ENCODE data around the gene RUFY2. TPM values are rescaled to one million over a fixed set of nuclear protein-coding genes. Genes with fewer than 3 reads are reported as not detected.
A peak's percentile ranks its signal among the peaks of the same experiment; 100 is the strongest.

RUFY2 gene
- total and polyA plus RNA-seq, 4 experiments from 2014 or later, result 2.0 to 24.9 (median 15.9) TPM

DNA sequence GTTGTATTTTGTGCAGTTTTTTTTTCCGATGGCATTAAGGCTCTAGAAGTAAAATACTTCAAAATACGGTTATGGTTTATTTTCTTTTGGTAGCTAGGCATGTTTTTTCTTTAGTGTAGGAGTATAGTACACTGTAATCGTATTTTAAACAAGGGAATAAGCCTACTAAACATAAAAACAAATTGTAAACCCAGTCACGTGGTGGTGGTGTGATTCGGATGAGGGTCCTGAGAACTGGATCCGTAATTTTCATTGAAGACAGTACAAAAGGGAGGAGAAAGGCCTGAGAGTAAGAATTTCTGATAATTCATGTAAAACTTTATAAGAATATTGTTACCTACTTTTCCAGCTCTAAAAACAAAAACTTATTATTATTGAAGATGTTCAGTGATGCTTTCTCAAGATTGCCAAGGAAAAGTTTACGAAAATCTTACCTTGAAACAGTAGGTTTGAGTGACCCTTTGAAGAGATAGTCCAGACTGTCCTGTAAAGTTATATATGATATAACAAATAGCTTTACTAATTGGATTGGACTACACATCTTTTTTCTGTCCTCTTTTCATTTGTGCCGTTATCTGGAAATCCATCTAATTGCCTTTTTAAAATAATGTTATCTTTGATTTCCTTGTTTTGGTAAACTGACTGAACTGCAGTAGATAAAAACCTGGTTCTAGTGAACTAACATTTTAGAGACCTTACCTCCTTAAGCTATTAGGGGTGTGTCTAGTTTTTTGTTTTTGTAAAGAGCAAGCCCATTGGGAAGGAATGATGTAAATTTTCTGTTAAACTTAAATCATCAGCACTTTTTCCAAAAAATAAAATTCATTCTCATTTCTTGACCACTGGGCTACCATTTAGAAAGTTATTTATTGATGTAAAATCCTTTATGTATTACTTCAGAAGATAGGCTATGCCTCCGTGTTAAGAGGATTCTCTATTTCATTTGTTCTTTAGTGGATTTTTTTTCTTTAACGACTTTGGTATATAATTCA is 73.3 kb downstream of the RUFY2 start:
- Mint-ChIP-seq H3K36me3 (peaks cover 13 to 46% of the 10 kb centered on the region in 2 donors), H3K4me3 (peak overlapping the region; percentile 99 to 100 (median 100)), H3K9me3 (peaks cover 0 to 6% (median 0%) of the 10 kb centered on the region in 8 donors), H3K27ac (peak overlapping the region; percentile 99 to 100 (median 100)), H3K27me3 (no peaks in the 10 kb centered on the region), H3K4me1 (peaks cover 38 to 83% (median 52%) of the 10 kb centered on the region in 4 donors)
- DNase-seq, result no peak
- Histone ChIP-seq H3K27ac (ENCODE audit: low read depth, low read length) (peak overlapping the region; percentile 96), H3K36me3 (ENCODE audit: insufficient read depth, low read length) (peaks cover 6% of the 10 kb centered on the region), H3K9me3 (ENCODE audit: control insufficient read depth in 1 of 2, low read length in 2 of 2) (no peaks in the 10 kb centered on the region), H3K4me3 (ENCODE audit: low read length in 2 of 2) (peak overlapping the region; percentile 87 to 95), H3K27me3 (ENCODE audit: insufficient read depth, low read length) (no peaks in the 10 kb centered on the region), H3K4me1 (ENCODE audit: insufficient read depth, low read length) (peaks cover 63% of the 10 kb centered on the region)
- ChIA-PET POLR2A (ENCODE audit: partially characterized antibody) (interaction anchor here (0.7 to 4.1 kb wide), 12 partner anchors 7 to 622 kb away, joined by 3 to 62 read pairs (median 7); partner anchors contain the start of genes DDX21 and RUFY2), CTCF (ENCODE audit: partially characterized antibody) (interaction anchor here (0.7 to 4.8 kb wide), 9 partner anchors 14 to 622 kb away, joined by 3 to 39 read pairs (median 3); partner anchors contain the start of genes DDX21 and RUFY2)
- intact Hi-C loops (cut with micrococcal nuclease), result loop anchor here (2.0 to 5.0 kb wide), 4 partner anchors 74 to 754 kb away; partner anchors contain the start of genes DDX50, RUFY2, SLC25A16 and SRGN

DNA sequence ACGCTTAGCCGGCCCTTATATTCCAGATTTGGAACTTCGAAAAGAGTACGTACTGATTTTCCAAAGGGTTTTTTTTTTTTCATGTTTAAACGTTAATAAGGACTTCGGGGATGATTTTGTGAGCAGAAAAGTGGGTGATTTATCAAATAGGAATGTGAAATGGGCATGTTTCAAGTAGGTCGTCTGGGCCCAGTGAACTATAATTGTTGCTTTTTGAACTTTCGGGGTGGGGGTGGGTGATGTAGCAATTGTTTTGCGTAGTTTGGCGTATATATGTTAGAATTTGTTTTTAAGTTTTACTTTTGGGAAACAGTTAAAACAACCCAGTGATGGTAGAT is 74.0 kb downstream of the RUFY2 start:
- peaks cover 38 to 84% (median 52%) of the 10 kb centered on the region in 4 donors for H3K4me1 Mint-ChIP-seq
- no peak for DNase-seq
- peak overlapping the region; percentile 99 to 100 (median 100) for H3K27ac Mint-ChIP-seq

DNA sequence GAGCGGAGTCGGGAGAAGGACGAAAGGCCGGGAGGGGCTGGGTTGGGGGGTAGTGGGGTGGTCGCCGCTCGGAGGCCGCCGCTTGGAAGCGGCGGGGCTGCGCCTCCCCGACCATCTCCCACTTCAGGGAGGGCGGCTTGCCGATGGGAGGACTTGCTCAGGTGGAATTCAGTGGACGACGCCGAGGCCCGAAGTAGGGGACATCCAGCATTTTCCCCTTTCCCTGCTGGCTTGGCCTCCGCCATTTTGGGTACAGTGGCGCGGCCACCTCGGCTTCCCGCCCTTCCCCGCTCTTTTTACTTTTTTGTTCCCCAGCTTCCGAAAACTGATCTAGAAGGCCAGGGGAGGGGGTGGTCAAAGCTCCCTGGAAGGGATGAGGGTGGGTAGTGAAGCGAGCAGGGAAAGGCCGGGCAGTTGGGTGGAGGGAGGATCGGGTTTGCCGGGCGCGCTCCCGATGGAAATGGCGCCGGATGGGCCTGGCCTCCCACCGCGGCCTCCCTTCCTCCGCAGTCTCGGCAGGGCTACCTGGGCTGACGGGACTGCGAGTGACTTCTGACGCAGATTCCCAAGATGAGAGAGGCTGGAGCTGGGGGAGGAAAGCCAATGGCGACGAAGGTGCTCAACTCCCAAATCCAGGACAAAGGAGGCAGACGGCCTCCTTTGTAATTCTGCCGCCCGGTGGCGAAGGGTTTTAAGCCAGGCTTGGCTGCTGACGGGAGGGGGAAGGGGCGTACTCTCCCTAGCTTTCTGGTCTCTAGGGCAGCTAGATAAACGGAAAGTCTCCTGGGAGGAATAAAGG is 74.6 kb downstream of the RUFY2 start, which contains the start of gene PBLD:
TSS of gene PBLD (minus strand) at position 670 of the 799 bp plus-strand sequence. CDS start 26,084 bp downstream, outside the sequence.
- DNase-seq, result peak; percentile 63 to 70 (median 66)
- Histone ChIP-seq H3K4me1 (ENCODE audit: insufficient read depth, low read length) (peaks cover 54% of the 10 kb centered on the region), H3K9me3 (ENCODE audit: control insufficient read depth in 1 of 2, low read length in 2 of 2) (no peaks in the 10 kb centered on the region), H3K27ac (ENCODE audit: low read depth, low read length) (peak within 1 kb of the TSS; percentile 96), H3K27me3 (ENCODE audit: insufficient read depth, low read length) (no peaks in the 10 kb centered on the region), H3K4me3 (ENCODE audit: low read length in 2 of 2) (peak within 1 kb of the TSS; percentile 87 to 95), H3K36me3 (ENCODE audit: insufficient read depth, low read length) (no peaks in the 10 kb centered on the region)
- ChIA-PET POLR2A (ENCODE audit: partially characterized antibody) (interaction anchor here (0.7 to 4.1 kb wide), 29 partner anchors 9 to 755 kb away, joined by 3 to 62 read pairs (median 5); partner anchors contain the start of genes CCAR1, DDX21, DNA2 and RUFY2), CTCF (ENCODE audit: partially characterized antibody) (interaction anchor here (0.9 to 4.8 kb wide), 6 partner anchors 15 to 623 kb away, joined by 3 to 39 read pairs (median 4); partner anchors contain the start of gene DDX21)
- peaks cover 0 to 6% (median 0%) of the 10 kb centered on the region in 8 donors for H3K9me3 Mint-ChIP-seq
- intact Hi-C loops (cut with micrococcal nuclease), result loop anchor here (1.0 to 5.0 kb wide), 5 partner anchors 75 to 755 kb away; partner anchors contain the start of genes DDX50, RUFY2, SLC25A16 and SRGN
- H3K4me3 Mint-ChIP-seq, result peak within 1 kb of the TSS; percentile 99 to 100 (median 100)
- H3K27me3 Mint-ChIP-seq, result no peaks in the 10 kb centered on the region
- H3K27ac Mint-ChIP-seq, result peak within 1 kb of the TSS; percentile 99 to 100 (median 100)
- peaks cover 35 to 78% (median 47%) of the 10 kb centered on the region in 4 donors for H3K4me1 Mint-ChIP-seq
- peaks cover 5 to 37% of the 10 kb centered on the region in 2 donors for H3K36me3 Mint-ChIP-seq

More for the DNA sequence above, 74.0 kb downstream of the RUFY2 start:
- POLR2A ChIA-PET (ENCODE audit: partially characterized antibody), result interaction anchor here (0.7 to 4.1 kb wide), 16 partner anchors 8 to 623 kb away, joined by 3 to 62 read pairs (median 5); partner anchors contain the start of genes DDX21 and RUFY2
- H3K4me1 ChIP-seq (ENCODE audit: insufficient read depth, low read length), result peaks cover 59% of the 10 kb centered on the region
- peak overlapping the region; percentile 87 to 95 for H3K4me3 ChIP-seq (ENCODE audit: low read length in 2 of 2)
- Mint-ChIP-seq H3K27me3 (no peaks in the 10 kb centered on the region), H3K9me3 (peaks cover 0 to 6% (median 0%) of the 10 kb centered on the region in 8 donors), H3K36me3 (peaks cover 8 to 42% of the 10 kb centered on the region in 2 donors), H3K4me3 (peak overlapping the region; percentile 99 to 100 (median 100))
- CTCF ChIA-PET (ENCODE audit: partially characterized antibody), result interaction anchor here (0.7 to 4.8 kb wide), 8 partner anchors 15 to 623 kb away, joined by 3 to 39 read pairs (median 4); partner anchors contain the start of gene DDX21
- H3K27me3 ChIP-seq (ENCODE audit: insufficient read depth, low read length), result no peaks in the 10 kb centered on the region
- H3K27ac ChIP-seq (ENCODE audit: low read depth, low read length), result peak overlapping the region; percentile 96
- no peaks in the 10 kb centered on the region for H3K9me3 ChIP-seq (ENCODE audit: control insufficient read depth in 1 of 2, low read length in 2 of 2)
- intact Hi-C loops (cut with micrococcal nuclease), result loop anchor here (2.0 to 5.0 kb wide), 4 partner anchors 74 to 754 kb away; partner anchors contain the start of genes DDX50, RUFY2, SLC25A16 and SRGN
- no peaks in the 10 kb centered on the region for H3K36me3 ChIP-seq (ENCODE audit: insufficient read depth, low read length)

DNA sequence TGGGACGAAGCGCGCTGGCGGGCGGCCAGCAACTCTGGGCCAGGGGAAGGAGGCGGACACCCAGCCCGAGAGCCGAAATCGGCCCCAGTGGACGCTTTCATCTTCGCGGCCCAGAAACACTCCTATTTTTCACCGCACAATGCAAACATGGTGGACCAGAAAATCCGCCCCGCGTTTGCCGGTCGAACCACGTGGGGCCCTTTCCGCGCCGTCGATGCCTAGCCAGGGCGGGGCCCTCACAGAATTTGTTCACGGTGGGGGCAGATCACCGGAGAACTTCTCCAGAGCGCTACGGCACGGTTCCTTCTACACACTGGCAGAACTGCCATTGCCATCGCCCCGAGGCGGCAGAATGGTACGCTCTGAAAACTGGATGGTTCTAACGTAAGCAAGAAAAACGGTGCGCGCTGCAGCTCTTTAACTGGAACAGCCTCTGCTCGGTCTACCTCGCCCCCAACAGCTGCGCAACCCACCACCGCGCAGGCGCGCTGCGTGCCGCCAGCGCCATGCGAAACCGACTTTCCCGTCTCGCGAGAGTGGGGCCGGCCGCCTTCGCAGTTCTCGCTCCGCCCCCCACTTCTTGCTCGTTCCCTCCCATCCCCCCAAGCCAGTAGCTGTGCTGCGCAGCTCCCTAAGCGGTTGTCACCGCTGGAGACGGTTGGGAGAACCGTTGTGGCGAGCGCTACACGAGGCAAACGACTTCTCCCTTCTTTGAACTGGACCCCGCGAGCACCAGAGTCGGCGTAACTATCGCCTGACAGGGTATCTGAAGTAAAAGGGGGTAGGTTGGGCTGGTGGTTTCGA is 75.4 kb downstream of the RUFY2 start, which contains the start of gene HNRNPH3:
TSS of gene HNRNPH3 (plus strand) at position 610 of the 804 bp plus-strand sequence. CDS start 5,158 bp downstream, outside the sequence.
- Histone ChIP-seq H3K27ac (ENCODE audit: low read depth, low read length) (peak within 1 kb of the TSS; percentile 96), H3K36me3 (ENCODE audit: insufficient read depth, low read length) (no peaks in the 10 kb centered on the region), H3K27me3 (ENCODE audit: insufficient read depth, low read length) (no peaks in the 10 kb centered on the region), H3K4me3 (ENCODE audit: low read length in 2 of 2) (peak within 1 kb of the TSS; percentile 87 to 95), H3K9me3 (ENCODE audit: control insufficient read depth in 1 of 2, low read length in 2 of 2) (no peaks in the 10 kb centered on the region), H3K4me1 (ENCODE audit: insufficient read depth, low read length) (peaks cover 46% of the 10 kb centered on the region)
- Mint-ChIP-seq H3K4me3 (peak within 1 kb of the TSS; percentile 99 to 100 (median 100)), H3K27me3 (no peaks in the 10 kb centered on the region), H3K27ac (peak within 1 kb of the TSS; percentile 99 to 100 (median 100)), H3K9me3 (peaks cover 0 to 6% (median 0%) of the 10 kb centered on the region in 8 donors), H3K36me3 (peaks cover 3 to 33% of the 10 kb centered on the region in 2 donors), H3K4me1 (peaks cover 30 to 70% (median 41%) of the 10 kb centered on the region in 4 donors)
- ChIA-PET POLR2A (ENCODE audit: partially characterized antibody) (interaction anchor here (0.7 to 4.1 kb wide), 26 partner anchors 9 to 756 kb away, joined by 3 to 62 read pairs (median 5); partner anchors contain the start of genes CCAR1, DNA2, RUFY2 and SIRT1), CTCF (ENCODE audit: partially characterized antibody) (interaction anchor here (2.4 to 4.8 kb wide), 2 partner anchors 16 to 476 kb away, joined by 6 to 39 read pairs; no protein-coding TSS in a partner anchor)
- intact Hi-C loops (cut with micrococcal nuclease), result loop anchor here (1.0 to 5.0 kb wide), 9 partner anchors 76 to 756 kb away; partner anchors contain the start of genes CCAR1, DDX50, HERC4 and RUFY2
- peak; percentile 98 to 99 (median 99) for DNase-seq

- H3K4me1 Mint-ChIP-seq, result peaks cover 24 to 63% (median 34%) of the 10 kb centered on the region in 4 donors
- peak overlapping the region; percentile 99 to 100 (median 100) for H3K27ac Mint-ChIP-seq
- ChIA-PET POLR2A (ENCODE audit: partially characterized antibody) (interaction anchor here (0.7 to 4.1 kb wide), 17 partner anchors 10 to 757 kb away, joined by 3 to 62 read pairs (median 9); partner anchors contain the start of genes CCAR1, DNA2, RUFY2 and SIRT1), CTCF (ENCODE audit: partially characterized antibody) (interaction anchor here (2.9 to 4.8 kb wide), 2 partner anchors 17 kb away, joined by 8 to 39 read pairs; no protein-coding TSS in a partner anchor)
- Histone ChIP-seq H3K36me3 (ENCODE audit: insufficient read depth, low read length) (no peaks in the 10 kb centered on the region), H3K4me3 (ENCODE audit: low read length in 2 of 2) (peak overlapping the region; percentile 87 to 95), H3K27me3 (ENCODE audit: insufficient read depth, low read length) (no peaks in the 10 kb centered on the region), H3K4me1 (ENCODE audit: insufficient read depth, low read length) (peaks cover 39% of the 10 kb centered on the region), H3K27ac (ENCODE audit: low read depth, low read length) (peak overlapping the region; percentile 96), H3K9me3 (ENCODE audit: control insufficient read depth in 1 of 2, low read length in 2 of 2) (no peaks in the 10 kb centered on the region)
- peaks cover 0 to 6% (median 0%) of the 10 kb centered on the region in 8 donors for H3K9me3 Mint-ChIP-seq
- DNase-seq, result peak in 1 of 5 donors; percentile 39
- H3K4me3 Mint-ChIP-seq, result peak overlapping the region; percentile 99 to 100 (median 100)
- H3K27me3 Mint-ChIP-seq, result no peaks in the 10 kb centered on the region
- H3K36me3 Mint-ChIP-seq, result peaks cover 3 to 29% of the 10 kb centered on the region in 2 donors
- intact Hi-C loops (cut with micrococcal nuclease), result loop anchor here (1.0 to 5.0 kb wide), 7 partner anchors 76 to 756 kb away; partner anchors contain the start of genes CCAR1, DDX50, HERC4 and RUFY2
Measured at GRCh38 chr10:68330852-68331454, 76.1 kb downstream of the RUFY2 start.
